Cardiac muscle cell (in vitro differentiated cells and primary cell): ENCODE results near the gene SYNE2. TPM values are rescaled to one million over a fixed set of nuclear protein-coding genes. Genes with fewer than 3 reads are reported as not detected.
A peak's percentile ranks its signal among the peaks of the same experiment; 100 is the strongest.

Experiments used
- DNase-seq, 2 donors: peaks; one replicate each; pipeline versions ENCODE4 v3.0.0 to v3.0.0-alpha.2; 2010 to 2017; ENCODE audit warnings: low read depth in 1 of 2, low spot score in 1 of 2
- H3K27ac ChIP-seq: fragments of 200-600 bp; sonication (generic); 2 replicates; pipeline ENCODE4 v1.5.1; 2016
- H3K27me3 ChIP-seq: fragments of 200-600 bp; sonication (generic); 2 replicates; pipeline ENCODE4 v1.6.0; 2016; ENCODE audit warnings: control low read depth
- H3K36me3 ChIP-seq: fragments of 200-600 bp; sonication (generic); 2 replicates; pipeline ENCODE4 v1.5.1; 2016; ENCODE audit warnings: control low read depth
- H3K4me1 ChIP-seq: fragments of 200-600 bp; sonication (generic); 2 replicates; pipeline ENCODE4 v1.8.1; 2017; ENCODE audit warnings: low read depth, mild to moderate bottlenecking, mixed run types
- H3K4me3 ChIP-seq: fragments of 200-600 bp; sonication (generic); 2 replicates; pipeline ENCODE4 v1.5.1; 2016; ENCODE audit warnings: mild to moderate bottlenecking
- H3K9me3 ChIP-seq: fragments of 200-600 bp; sonication (generic); 2 replicates; pipeline ENCODE4 v1.5.1; 2017; ENCODE audit warnings: low read depth, mild to moderate bottlenecking, control low read depth
- polyA plus RNA-seq: library from polyadenylated mRNA; unstranded; fragments of >200 nt; fragmentation: Nextera tagmentation; extraction: Ambion mirVana; gene quantifications from 2 replicates; pipeline ENCODE4 v1.2.1, GENCODE V29; 2016
- total RNA-seq: library from RNA; depleted of rRNA; stranded (reverse); fragments of >200 nt; gene quantifications from 2 replicates; pipeline ENCODE4 v1.2.3, GENCODE V29; 2016
- TF ChIP-seq, protein P1 (sequence below): IDR thresholded peaks from 2 replicates; pipeline ENCODE4 v1.5.1; 2012; ENCODE audit warnings: low read depth, mild to moderate bottlenecking, low read length

The SYNE2 gene
- total and polyA plus RNA-seq, 2 experiments from 2014 or later = 36.0 to 95.2 TPM

GRCh38 chr14:64238631-64239030 lies 385.8 kb downstream of the SYNE2 start:
- Histone ChIP-seq H3K27ac (no peak overlapping the region), H3K27me3 (no peaks in the 10 kb centered on the region), H3K36me3 (no peaks in the 10 kb centered on the region), H3K4me3 (no peak overlapping the region), H3K9me3 (no peaks in the 10 kb centered on the region), H3K4me1 (no peaks in the 10 kb centered on the region)
- no peak for DNase-seq
- TF ChIP-seq, protein P1, sequence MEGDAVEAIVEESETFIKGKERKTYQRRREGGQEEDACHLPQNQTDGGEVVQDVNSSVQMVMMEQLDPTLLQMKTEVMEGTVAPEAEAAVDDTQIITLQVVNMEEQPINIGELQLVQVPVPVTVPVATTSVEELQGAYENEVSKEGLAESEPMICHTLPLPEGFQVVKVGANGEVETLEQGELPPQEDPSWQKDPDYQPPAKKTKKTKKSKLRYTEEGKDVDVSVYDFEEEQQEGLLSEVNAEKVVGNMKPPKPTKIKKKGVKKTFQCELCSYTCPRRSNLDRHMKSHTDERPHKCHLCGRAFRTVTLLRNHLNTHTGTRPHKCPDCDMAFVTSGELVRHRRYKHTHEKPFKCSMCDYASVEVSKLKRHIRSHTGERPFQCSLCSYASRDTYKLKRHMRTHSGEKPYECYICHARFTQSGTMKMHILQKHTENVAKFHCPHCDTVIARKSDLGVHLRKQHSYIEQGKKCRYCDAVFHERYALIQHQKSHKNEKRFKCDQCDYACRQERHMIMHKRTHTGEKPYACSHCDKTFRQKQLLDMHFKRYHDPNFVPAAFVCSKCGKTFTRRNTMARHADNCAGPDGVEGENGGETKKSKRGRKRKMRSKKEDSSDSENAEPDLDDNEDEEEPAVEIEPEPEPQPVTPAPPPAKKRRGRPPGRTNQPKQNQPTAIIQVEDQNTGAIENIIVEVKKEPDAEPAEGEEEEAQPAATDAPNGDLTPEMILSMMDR = no peak

DNA sequence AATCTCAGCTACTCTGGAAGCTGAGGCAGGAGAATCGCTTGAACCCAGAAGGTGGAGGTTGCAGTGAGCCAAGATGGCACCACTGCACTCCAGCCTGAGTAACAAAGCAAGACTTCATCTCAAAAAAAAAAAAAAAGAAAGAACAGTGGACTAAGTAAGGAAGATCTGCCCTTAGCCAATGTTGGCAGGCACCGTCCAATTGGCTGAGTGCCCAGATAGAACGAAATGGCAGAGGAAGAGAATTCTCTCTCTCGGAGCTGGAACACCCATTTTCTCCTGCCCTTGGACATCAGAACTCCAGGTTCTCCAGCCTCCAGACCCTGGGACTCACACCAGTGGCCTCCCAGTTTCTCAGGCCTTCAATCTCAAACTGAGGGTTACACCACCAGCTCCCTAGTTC lies 391.5 kb downstream of the SYNE2 start:
- Histone ChIP-seq H3K4me1 (no peaks in the 10 kb centered on the region), H3K36me3 (no peaks in the 10 kb centered on the region), H3K27ac (no peak overlapping the region), H3K9me3 (no peaks in the 10 kb centered on the region), H3K4me3 (no peak overlapping the region), H3K27me3 (no peaks in the 10 kb centered on the region)
- TF ChIP-seq, protein P1 = no peak
- DNase-seq = peak in 1 of 2 donors; percentile 57

- Histone ChIP-seq H3K9me3 (no peaks in the 10 kb centered on the region), H3K4me3 (no peak overlapping the region), H3K36me3 (no peaks in the 10 kb centered on the region), H3K27ac (no peak overlapping the region), H3K4me1 (peaks cover 5% of the 10 kb centered on the region), H3K27me3 (no peaks in the 10 kb centered on the region)
- DNase-seq = no peak
- TF ChIP-seq, protein P1 = no peak
Observed at GRCh38 chr14:64245491-64245890, 392.7 kb downstream of the SYNE2 start.

GRCh38 chr14:64246688-64247087 lies 393.9 kb downstream of the SYNE2 start:
- Histone ChIP-seq H3K27me3 (no peaks in the 10 kb centered on the region), H3K4me1 (peaks cover 6% of the 10 kb centered on the region), H3K27ac (no peak overlapping the region), H3K4me3 (no peak overlapping the region), H3K36me3 (no peaks in the 10 kb centered on the region), H3K9me3 (no peaks in the 10 kb centered on the region)
- no peak for DNase-seq
- TF ChIP-seq, protein P1 = no peak

- peaks cover 6% of the 10 kb centered on the region for H3K4me1 ChIP-seq
- no peak for DNase-seq
- no peaks in the 10 kb centered on the region for H3K36me3 ChIP-seq
- H3K9me3 ChIP-seq = no peaks in the 10 kb centered on the region
- no peak overlapping the region for H3K4me3 ChIP-seq
- H3K27me3 ChIP-seq = no peaks in the 10 kb centered on the region
- no peak overlapping the region for H3K27ac ChIP-seq
- TF ChIP-seq, protein P1 = no peak
Observed at GRCh38 chr14:64247195-64247594, 394.4 kb downstream of the SYNE2 start.

GRCh38 chr14:64248689-64249088 lies 395.9 kb downstream of the SYNE2 start:
- Histone ChIP-seq H3K36me3 (no peaks in the 10 kb centered on the region), H3K27me3 (no peaks in the 10 kb centered on the region), H3K4me1 (peaks cover 6% of the 10 kb centered on the region), H3K9me3 (no peaks in the 10 kb centered on the region), H3K4me3 (no peak overlapping the region), H3K27ac (no peak overlapping the region)
- no peak for DNase-seq
- TF ChIP-seq, protein P1 = no peak
